GM21825 (cell line): ENCODE measurements around the gene ASIC4.

Experiments used
- ATAC-seq: cut with Tn5 transposase; IDR thresholded peaks from one replicate; pipeline ENCODE4 v1.9.1; 2021; ENCODE audit warnings: mild to moderate bottlenecking, moderate library complexity; ENCODE audit not compliant: unreplicated experiment

ASIC4 gene

DNA sequence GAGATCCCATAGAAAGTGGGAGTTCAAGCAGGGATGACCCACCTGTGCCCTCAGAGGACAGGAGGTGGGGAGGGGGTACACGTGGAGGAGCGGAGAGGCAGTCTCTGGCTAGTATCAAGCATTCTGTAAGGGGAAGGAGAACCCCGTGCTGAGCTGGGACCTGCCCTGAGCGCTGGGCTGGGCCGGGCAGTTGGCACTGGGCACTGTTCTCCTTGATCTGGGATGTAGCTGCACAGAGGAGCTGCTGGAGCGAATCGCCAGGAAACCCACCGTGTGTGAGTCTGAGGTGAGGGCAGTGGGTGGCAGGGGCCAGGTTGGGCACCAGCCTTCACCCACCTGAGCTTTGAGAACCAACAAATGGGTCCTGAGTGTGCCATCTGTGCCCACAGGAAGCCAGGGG, 35.4 kb upstream of the ASIC4 start:
- ATAC-seq, result no peak

DNA sequence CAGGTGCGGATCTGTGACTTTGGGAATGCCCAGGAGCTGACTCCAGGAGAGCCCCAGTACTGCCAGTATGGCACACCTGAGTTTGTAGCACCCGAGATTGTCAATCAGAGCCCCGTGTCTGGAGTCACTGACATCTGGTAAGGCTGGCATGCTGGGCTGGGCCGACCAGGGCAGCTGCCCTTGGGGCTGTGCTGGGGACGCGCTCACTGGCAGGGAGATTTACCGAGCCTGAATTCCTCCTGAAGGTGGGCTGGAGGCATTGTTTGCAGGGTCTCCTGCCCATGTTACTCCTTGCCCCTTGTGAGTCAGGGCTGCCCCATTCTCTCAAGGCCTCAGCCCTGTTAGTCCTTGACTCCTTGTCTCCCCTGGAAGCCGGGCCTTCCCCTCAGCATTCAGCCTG, 34.3 kb upstream of the ASIC4 start:
- ATAC-seq, result no peak

DNA sequence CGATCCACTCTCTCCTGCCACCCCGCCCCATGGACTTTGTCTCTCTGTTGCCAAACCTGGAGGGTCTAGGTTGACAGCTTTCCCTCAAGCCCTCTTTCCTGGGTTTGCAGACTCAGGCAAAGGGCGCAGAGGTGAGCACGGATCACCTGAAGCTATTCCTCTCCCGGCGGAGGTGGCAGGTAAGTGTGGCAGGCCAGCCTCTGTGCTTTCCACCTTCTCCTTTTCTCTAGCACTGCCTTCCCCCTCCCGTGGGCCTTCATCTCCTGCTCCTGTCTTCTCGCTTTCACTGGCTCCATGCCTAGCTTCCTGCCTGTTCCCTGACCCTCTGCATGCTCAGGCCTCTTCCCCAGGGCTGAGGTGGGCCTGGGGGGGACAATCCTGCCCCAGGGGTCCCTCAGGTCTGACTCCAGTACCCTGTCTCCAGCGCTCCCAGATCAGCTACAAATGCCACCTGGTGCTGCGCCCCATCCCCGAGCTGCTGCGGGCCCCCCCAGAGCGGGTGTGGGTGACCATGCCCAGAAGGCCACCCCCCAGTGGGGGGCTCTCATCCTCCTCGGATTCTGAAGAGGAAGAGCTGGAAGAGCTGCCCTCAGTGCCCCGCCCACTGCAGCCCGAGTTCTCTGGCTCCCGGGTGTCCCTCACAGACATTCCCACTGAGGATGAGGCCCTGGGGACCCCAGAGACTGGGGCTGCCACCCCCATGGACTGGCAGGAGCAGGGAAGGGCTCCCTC, 31.4 kb upstream of the ASIC4 start:
- no peak for ATAC-seq

- ATAC-seq, result no peak
These were observed 30.6 kb upstream of the ASIC4 start for GRCh38 chr2:219483451-219484342.

- ATAC-seq, result no peak
These were observed 29.7 kb upstream of the ASIC4 start for GRCh38 chr2:219484343-219485200.

- no peak for ATAC-seq
These were observed 29.1 kb upstream of the ASIC4 start for GRCh38 chr2:219485201-219485580.

GRCh38 chr2:219486380-219486959, 27.8 kb upstream of the ASIC4 start:
- no peak for ATAC-seq

DNA sequence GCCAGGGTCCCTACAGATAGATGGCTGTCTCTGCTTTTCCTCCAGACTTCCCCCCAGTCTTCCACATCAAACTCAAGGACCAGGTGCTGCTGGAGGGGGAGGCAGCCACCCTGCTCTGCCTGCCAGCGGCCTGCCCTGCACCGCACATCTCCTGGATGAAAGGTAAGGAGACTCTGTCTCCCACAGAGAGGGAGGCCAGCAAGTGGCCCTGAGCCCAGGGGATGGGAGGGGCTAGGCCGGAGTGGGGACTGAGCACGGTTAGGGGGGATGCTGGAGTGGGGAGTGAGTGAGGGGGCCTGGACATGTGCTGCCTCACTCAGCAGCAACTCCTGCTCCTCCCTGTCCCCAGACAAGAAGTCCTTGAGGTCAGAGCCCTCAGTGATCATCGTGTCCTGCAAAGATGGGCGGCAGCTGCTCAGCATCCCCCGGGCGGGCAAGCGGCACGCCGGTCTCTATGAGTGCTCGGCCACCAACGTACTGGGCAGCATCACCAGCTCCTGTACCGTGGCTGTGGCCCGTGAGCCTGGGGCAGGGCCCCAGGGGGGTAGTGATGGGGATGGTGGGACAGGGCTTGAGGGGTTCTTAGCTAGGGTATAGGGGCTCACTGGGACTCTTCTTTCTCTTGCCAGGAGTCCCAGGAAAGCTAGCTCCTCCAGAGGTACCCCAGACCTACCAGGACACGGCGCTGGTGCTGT, 26.0 kb upstream of the ASIC4 start:
- ATAC-seq, result no peak

DNA sequence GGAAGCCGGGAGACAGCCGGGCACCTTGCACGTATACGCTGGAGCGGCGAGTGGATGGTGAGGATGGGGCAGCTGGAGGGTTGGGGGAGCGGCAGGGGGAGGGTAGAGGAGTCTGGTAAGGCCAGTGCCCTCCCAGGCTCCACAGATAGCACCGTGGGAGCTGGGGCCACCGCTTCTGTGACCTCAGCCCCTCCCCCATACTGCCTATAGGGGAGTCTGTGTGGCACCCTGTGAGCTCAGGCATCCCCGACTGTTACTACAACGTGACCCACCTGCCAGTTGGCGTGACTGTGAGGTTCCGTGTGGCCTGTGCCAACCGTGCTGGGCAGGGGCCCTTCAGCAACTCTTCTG, 25.5 kb upstream of the ASIC4 start:
- no peak for ATAC-seq

DNA sequence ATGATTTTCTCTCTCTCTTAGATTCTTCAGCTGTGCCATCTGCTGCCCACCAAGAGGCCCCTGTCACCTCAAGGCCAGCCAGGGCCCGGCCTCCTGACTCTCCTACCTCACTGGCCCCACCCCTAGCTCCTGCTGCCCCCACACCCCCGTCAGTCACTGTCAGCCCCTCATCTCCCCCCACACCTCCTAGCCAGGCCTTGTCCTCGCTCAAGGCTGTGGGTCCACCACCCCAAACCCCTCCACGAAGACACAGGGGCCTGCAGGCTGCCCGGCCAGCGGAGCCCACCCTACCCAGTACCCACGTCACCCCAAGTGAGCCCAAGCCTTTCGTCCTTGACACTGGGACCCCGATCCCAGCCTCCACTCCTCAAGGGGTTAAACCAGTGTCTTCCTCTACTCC, 25.0 kb upstream of the ASIC4 start:
- ATAC-seq, result no peak

GRCh38 chr2:219490186-219490585, 24.1 kb upstream of the ASIC4 start:
- no peak for ATAC-seq

DNA sequence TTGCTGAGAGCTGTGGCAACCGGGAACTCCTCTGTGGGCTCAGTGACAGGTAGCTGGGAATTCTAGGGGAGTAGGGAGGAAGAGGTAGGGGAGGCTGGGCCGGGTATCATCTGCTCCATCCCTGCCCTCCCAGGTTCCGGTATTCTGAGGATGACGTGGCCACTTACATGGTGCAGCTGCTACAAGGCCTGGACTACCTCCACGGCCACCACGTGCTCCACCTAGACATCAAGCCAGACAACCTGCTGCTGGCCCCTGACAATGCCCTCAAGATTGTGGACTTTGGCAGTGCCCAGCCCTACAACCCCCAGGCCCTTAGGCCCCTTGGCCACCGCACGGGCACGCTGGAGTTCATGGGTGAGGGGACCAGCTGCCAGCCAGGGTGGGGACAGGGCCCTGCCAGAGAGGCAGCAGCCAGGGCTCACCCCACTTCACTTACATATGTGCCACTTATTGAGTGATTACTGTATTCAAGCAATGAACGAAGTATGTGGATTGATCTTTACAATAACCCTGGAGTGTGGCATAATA, 23.6 kb upstream of the ASIC4 start:
- ATAC-seq, result no peak

- ATAC-seq, result no peak
These were observed 22.9 kb upstream of the ASIC4 start for GRCh38 chr2:219491278-219491963.

DNA sequence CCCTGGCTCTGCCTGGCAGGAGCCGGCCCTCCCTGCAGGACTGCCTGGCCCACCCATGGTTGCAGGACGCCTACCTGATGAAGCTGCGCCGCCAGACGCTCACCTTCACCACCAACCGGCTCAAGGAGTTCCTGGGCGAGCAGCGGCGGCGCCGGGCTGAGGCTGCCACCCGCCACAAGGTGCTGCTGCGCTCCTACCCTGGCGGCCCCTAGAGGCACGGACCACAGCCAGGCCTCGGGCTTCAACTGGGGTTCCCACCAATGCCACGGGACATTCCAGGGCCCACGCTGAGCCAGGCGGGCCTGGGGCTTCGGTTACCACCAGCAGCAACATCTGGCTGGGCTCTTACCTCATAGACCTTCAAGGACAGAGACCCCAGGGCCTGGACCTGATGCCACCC, 21.7 kb upstream of the ASIC4 start:
- ATAC-seq, result no peak

DNA sequence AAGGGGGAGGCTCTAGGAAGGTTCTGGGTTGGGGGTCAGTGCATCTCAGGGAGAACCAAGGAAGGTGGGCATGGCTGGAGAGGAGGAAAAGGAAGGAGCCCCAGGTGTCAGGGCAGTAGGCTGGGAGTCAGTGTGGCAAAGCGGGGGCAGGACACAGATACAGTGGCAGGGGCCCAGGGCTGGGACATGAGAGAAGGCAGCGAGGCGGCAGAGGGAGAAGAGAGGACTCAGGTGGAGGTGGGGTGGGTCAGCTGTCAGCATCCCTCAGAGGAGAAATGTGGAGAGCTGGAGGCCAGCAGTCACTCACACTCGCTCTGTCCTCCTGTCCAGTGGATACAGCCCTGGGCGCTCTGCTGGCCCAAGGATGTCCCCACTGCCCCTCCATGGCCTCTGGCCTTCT, 21.2 kb upstream of the ASIC4 start:
- ATAC-seq, result no peak

DNA sequence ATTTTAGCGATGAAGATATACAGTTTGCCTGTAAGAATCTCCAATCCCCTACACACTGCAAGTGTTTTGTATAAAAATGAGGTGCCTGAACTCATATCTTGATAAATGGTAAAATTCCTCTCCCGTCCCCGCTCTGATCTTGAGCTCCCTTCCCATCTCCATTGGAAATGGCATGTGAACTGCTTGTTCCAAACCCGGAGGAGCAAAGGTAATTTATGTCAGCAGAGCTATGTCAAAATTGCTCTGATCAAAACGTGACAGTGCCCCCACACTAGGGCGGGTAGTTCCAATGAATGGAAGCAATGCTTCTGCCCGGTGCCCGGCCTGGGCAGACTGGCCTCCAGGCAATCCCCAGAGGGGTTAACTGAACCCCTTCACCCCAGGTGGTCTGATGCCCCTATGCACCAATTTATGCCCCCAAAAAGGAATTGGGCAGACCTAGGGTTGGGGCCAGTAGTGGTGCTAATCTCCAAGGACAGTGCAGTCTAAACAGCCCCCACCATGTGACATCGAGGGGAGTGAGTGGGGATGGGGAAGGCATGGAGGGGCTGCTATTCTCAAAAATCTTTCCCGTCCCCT, 19.2 kb upstream of the ASIC4 start:
- ATAC-seq, result no peak

- ATAC-seq, result peak; percentile 20
These were observed 18.7 kb upstream of the ASIC4 start for GRCh38 chr2:219495531-219496122.

- ATAC-seq, result no peak
These were observed 17.9 kb upstream of the ASIC4 start for GRCh38 chr2:219496247-219496824.
